ENCODE results near the gene TOMM22.

GRCh38 chr22:38697425-38698089, 15.8 kb downstream of the TOMM22 start:
- TF ChIP-seq CTCF (IDR thresholded peaks at IDR 0.05): no peak
- TF ChIP-seq POLR2A (IDR thresholded peaks at IDR 0.05; ENCODE audit: low read length): no peak
- no peak for TF ChIP-seq RFX5 (IDR thresholded peaks at IDR 0.05)
- no peak for TF ChIP-seq USF2 (IDR thresholded peaks at IDR 0.05)
- TF ChIP-seq E2F6 (IDR thresholded peaks at IDR 0.05; ENCODE audit: borderline replicate concordance, low read depth): no peak
- TF ChIP-seq RCOR1 (IDR thresholded peaks at IDR 0.05; ENCODE audit: low read depth, low read length): no peak
- no peak for TF ChIP-seq RAD21 (conservative IDR thresholded peaks at IDR 0.05 in 1 of 2, IDR thresholded peaks at IDR 0.05 in 1 of 2)
- TF ChIP-seq BHLHE40 (IDR thresholded peaks at IDR 0.05; ENCODE audit: low read depth, low read length): no peak
- TF ChIP-seq FOSL2 (IDR thresholded peaks at IDR 0.05): no peak
- TF ChIP-seq FOSL2 (CRISPR knock-in tag; IDR thresholded peaks at IDR 0.05): no peak
- no peak for TF ChIP-seq CHD2 (IDR thresholded peaks at IDR 0.05; ENCODE audit: low read length, partially characterized antibody)
- TF ChIP-seq ZFP36 (IDR thresholded peaks at IDR 0.05; ENCODE audit: borderline replicate concordance, partially characterized antibody): no peak

All from A549 (cell line).